Right lobe of liver (tissue), 4 donors: Measurements from ENCODE around the gene AMER1.

ENCODE experiments used
- CTCF ChIP-seq, 4 donors: fragments of 200-600 bp in 3 of 4; fragments of 450-650 bp in 1 of 4; IDR thresholded peaks; one replicate each; pipeline versions ENCODE4 v1.5.1 to v1.8.0; 2016 to 2022; ENCODE audit warnings: antibody characterized with exemption in 4 of 4, mild to moderate bottlenecking in 2 of 4
- POLR2A ChIP-seq: fragments of 450-650 bp; IDR thresholded peaks from one replicate; pipeline ENCODE4 v1.6.1; 2017; ENCODE audit warnings: antibody characterized with exemption, mild to moderate bottlenecking
- donor health status: DM: no; HTN: no; CAD: no.
- donor health status: DM: no; HTN: no; CAD: no.
- donor health status: DM: no; HTN: yes; CAD: no.

- TF ChIP-seq POLR2A (no peak), CTCF (IDR thresholded peaks at IDR 0.05) (no peak)
Measured at GRCh38 chrX:64202808-64203325, 2.6 kb downstream of the AMER1 start.
